ENCODE results near the gene IL36RN. TPM values are rescaled to one million over a fixed set of nuclear protein-coding genes. Genes with fewer than 3 reads are reported as not detected.

The IL36RN gene
- total RNA-seq, 1 experiment from 2014 or later, result not detected

- no peaks in the 10 kb centered on the region for H3K36me3 ChIP-seq (ENCODE audit: insufficient read depth, low read length, poor library complexity, severe bottlenecking)
- TF ChIP-seq CTCF (conservative IDR thresholded peaks at IDR 0.05; ENCODE audit: low read depth, low read length), result no peak
- DNase-seq (ENCODE audit: low spot score), result no peak
- intact Hi-C loops (cut with micrococcal nuclease; ENCODE audit: unreplicated experiment), result no loop called here
- H3K27ac ChIP-seq (ENCODE audit: low read depth, low read length, poor library complexity, severe bottlenecking), result no peak overlapping the region
- no peaks in the 10 kb centered on the region for H3K9me3 ChIP-seq (ENCODE audit: low read depth, low read length, poor library complexity, severe bottlenecking)
- ChIA-PET CTCF (no interaction called here), POLR2A (ENCODE audit: low non-redundant PET) (no interaction called here)
- BruUV-seq (replicated peaks), result no TSS peak
- H3K27me3 ChIP-seq (replicated peaks; ENCODE audit: insufficient read depth, low read depth, low read length, poor library complexity), result peaks cover 9% of the 10 kb centered on the region
- no peaks in the 10 kb centered on the region for H3K4me1 ChIP-seq (ENCODE audit: insufficient read depth, low read length, poor library complexity, severe bottlenecking)
- no peak overlapping the region for H3K4me3 ChIP-seq (ENCODE audit: low read depth, low read length, poor library complexity, severe bottlenecking)
Measured at GRCh38 chr2:113111121-113111520, 52.1 kb downstream of the IL36RN start.

- Histone ChIP-seq H3K4me1 (ENCODE audit: insufficient read depth, low read length, poor library complexity, severe bottlenecking) (no peaks in the 10 kb centered on the region), H3K36me3 (ENCODE audit: insufficient read depth, low read length, poor library complexity, severe bottlenecking) (no peaks in the 10 kb centered on the region), H3K4me3 (ENCODE audit: low read depth, low read length, poor library complexity, severe bottlenecking) (no peak overlapping the region), H3K27ac (ENCODE audit: low read depth, low read length, poor library complexity, severe bottlenecking) (no peak overlapping the region), H3K9me3 (ENCODE audit: low read depth, low read length, poor library complexity, severe bottlenecking) (no peaks in the 10 kb centered on the region), H3K27me3 (replicated peaks; ENCODE audit: insufficient read depth, low read depth, low read length, poor library complexity) (peaks cover 9% of the 10 kb centered on the region)
- ChIA-PET CTCF (no interaction called here), POLR2A (ENCODE audit: low non-redundant PET) (no interaction called here)
- TF ChIP-seq CTCF (conservative IDR thresholded peaks at IDR 0.05; ENCODE audit: low read depth, low read length) (no peak), EZH2 (IDR thresholded peaks at IDR 0.05; ENCODE audit: borderline replicate concordance, low read depth, low read length, poor library complexity, severe bottlenecking) (no peak)
- no TSS peak for BruUV-seq (replicated peaks)
- intact Hi-C loops (cut with micrococcal nuclease; ENCODE audit: unreplicated experiment), result no loop called here
- DNase-seq (ENCODE audit: low spot score), result no peak
Measured at GRCh38 chr2:113111823-113112287, 52.9 kb downstream of the IL36RN start.

GRCh38 chr2:113112441-113112840, 53.4 kb downstream of the IL36RN start:
- BruUV-seq (replicated peaks), result no TSS peak
- Histone ChIP-seq H3K9me3 (ENCODE audit: low read depth, low read length, poor library complexity, severe bottlenecking) (no peaks in the 10 kb centered on the region), H3K27me3 (replicated peaks; ENCODE audit: insufficient read depth, low read depth, low read length, poor library complexity) (peaks cover 5% of the 10 kb centered on the region), H3K36me3 (ENCODE audit: insufficient read depth, low read length, poor library complexity, severe bottlenecking) (no peaks in the 10 kb centered on the region), H3K4me3 (ENCODE audit: low read depth, low read length, poor library complexity, severe bottlenecking) (no peak overlapping the region), H3K4me1 (ENCODE audit: insufficient read depth, low read length, poor library complexity, severe bottlenecking) (no peaks in the 10 kb centered on the region), H3K27ac (ENCODE audit: low read depth, low read length, poor library complexity, severe bottlenecking) (no peak overlapping the region)
- ChIA-PET POLR2A (ENCODE audit: low non-redundant PET) (no interaction called here), CTCF (no interaction called here)
- no peak for TF ChIP-seq EZH2 (IDR thresholded peaks at IDR 0.05; ENCODE audit: borderline replicate concordance, low read depth, low read length, poor library complexity, severe bottlenecking)
- intact Hi-C loops (cut with micrococcal nuclease; ENCODE audit: unreplicated experiment), result no loop called here
- no peak for DNase-seq (ENCODE audit: low spot score)

GRCh38 chr2:113112871-113113270, 53.9 kb downstream of the IL36RN start:
- H3K27me3 ChIP-seq (replicated peaks; ENCODE audit: insufficient read depth, low read depth, low read length, poor library complexity), result peaks cover 5% of the 10 kb centered on the region
- H3K36me3 ChIP-seq (ENCODE audit: insufficient read depth, low read length, poor library complexity, severe bottlenecking), result no peaks in the 10 kb centered on the region
- TF ChIP-seq EZH2 (IDR thresholded peaks at IDR 0.05; ENCODE audit: borderline replicate concordance, low read depth, low read length, poor library complexity, severe bottlenecking) (no peak), CTCF (conservative IDR thresholded peaks at IDR 0.05; ENCODE audit: low read depth, low read length) (no peak)
- ChIA-PET CTCF (no interaction called here), POLR2A (ENCODE audit: low non-redundant PET) (no interaction called here)
- no TSS peak for BruUV-seq (replicated peaks)
- no peak overlapping the region for H3K4me3 ChIP-seq (ENCODE audit: low read depth, low read length, poor library complexity, severe bottlenecking)
- H3K27ac ChIP-seq (ENCODE audit: low read depth, low read length, poor library complexity, severe bottlenecking), result no peak overlapping the region
- DNase-seq (ENCODE audit: low spot score), result no peak
- H3K9me3 ChIP-seq (ENCODE audit: low read depth, low read length, poor library complexity, severe bottlenecking), result no peaks in the 10 kb centered on the region
- no peaks in the 10 kb centered on the region for H3K4me1 ChIP-seq (ENCODE audit: insufficient read depth, low read length, poor library complexity, severe bottlenecking)
- intact Hi-C loops (cut with micrococcal nuclease; ENCODE audit: unreplicated experiment), result no loop called here

All from A673 (cell line).